GM23338 (cell line): ENCODE data around the gene TRPM2. TPM values are rescaled to one million over a fixed set of nuclear protein-coding genes. Genes with fewer than 3 reads are reported as not detected.

Experiments used
- ATAC-seq: fragments of 200-7000 bp; cut with Tn5 transposase; 3 replicates; pipeline ENCODE4 v1.9.1; 2020
- DNase-seq: peaks from one replicate; pipeline ENCODE4 v3.0.0-alpha.2; 2015; ENCODE audit warnings: low spot score
- H2AFZ ChIP-seq: fragments of 200-600 bp; sonication (generic); 2 replicates; pipeline ENCODE4 v1.8.0; 2016; ENCODE audit warnings: antibody characterized with exemption, mild to moderate bottlenecking, moderate library complexity
- H3F3A ChIP-seq: fragments of 200-600 bp; sonication (generic); replicated peaks from 2 replicates; pipeline ENCODE4 v1.8.0; 2017; ENCODE audit warnings: antibody characterized with exemption, mixed run types, low read depth
- H3K27ac ChIP-seq: fragments of 200-600 bp; sonication (generic); 2 replicates; pipeline ENCODE4 v1.6.1; 2016; ENCODE audit warnings: low read depth
- H3K27me3 ChIP-seq: fragments of 200-600 bp; sonication (generic); 2 replicates; pipeline ENCODE4 v1.8.0; 2016; ENCODE audit warnings: mild to moderate bottlenecking, mixed run types, moderate library complexity; ENCODE audit not compliant: insufficient read depth
- H3K36me3 ChIP-seq: fragments of 200-600 bp; sonication (generic); 2 replicates; pipeline ENCODE4 v1.8.0; 2016; ENCODE audit warnings: mild to moderate bottlenecking; ENCODE audit not compliant: insufficient read depth
- H3K4me1 ChIP-seq: fragments of 200-600 bp; sonication (generic); 2 replicates; pipeline ENCODE4 v1.8.0; 2016; ENCODE audit warnings: mild to moderate bottlenecking, moderate library complexity; ENCODE audit not compliant: insufficient read depth
- H3K4me2 ChIP-seq: fragments of 200-600 bp; sonication (generic); 2 replicates; pipeline ENCODE4 v1.7.1; 2017; ENCODE audit warnings: mixed run types
- H3K4me3 ChIP-seq: fragments of 200-600 bp; sonication (generic); 2 replicates; pipeline ENCODE4 v1.6.1; 2016; ENCODE audit warnings: mixed run types
- H3K79me2 ChIP-seq: fragments of 200-600 bp; sonication (generic); replicated peaks from 2 replicates; pipeline ENCODE4 v1.8.0; 2017; ENCODE audit warnings: mild to moderate bottlenecking; ENCODE audit not compliant: insufficient read depth
- H3K9me2 ChIP-seq: fragments of 200-600 bp; sonication (generic); 2 replicates; pipeline ENCODE4 v1.8.0; 2017; ENCODE audit not compliant: insufficient read depth
- H4K20me1 ChIP-seq: fragments of 200-600 bp; sonication (generic); replicated peaks from 2 replicates; pipeline ENCODE4 v1.8.0; 2017; ENCODE audit warnings: mild to moderate bottlenecking; ENCODE audit not compliant: insufficient read depth
- H3K27ac Mint-ChIP-seq: 2 replicates; pipeline ENCODE4 v1.8.0; 2020; ENCODE audit warnings: inconsistent platforms, mild to moderate bottlenecking, moderate library complexity, mixed read lengths
- H3K27me3 Mint-ChIP-seq: 3 replicates; pipeline ENCODE4 v1.8.0; 2022; ENCODE audit warnings: low read depth, mild to moderate bottlenecking, moderate library complexity, mixed read lengths, inconsistent platforms; ENCODE audit not compliant: insufficient read depth, poor library complexity
- H3K36me3 Mint-ChIP-seq: 3 replicates; pipeline ENCODE4 v1.8.0; 2021; ENCODE audit warnings: low read depth, mild to moderate bottlenecking, inconsistent platforms, moderate library complexity, mixed read lengths
- H3K4me1 Mint-ChIP-seq: 3 replicates; pipeline ENCODE4 v1.8.0; 2020; ENCODE audit warnings: mild to moderate bottlenecking, inconsistent platforms, mixed read lengths
- H3K4me3 Mint-ChIP-seq: 3 replicates; pipeline ENCODE4 v1.8.0; 2021; ENCODE audit warnings: moderate library complexity, mild to moderate bottlenecking, inconsistent platforms, mixed read lengths
- H3K9me3 Mint-ChIP-seq: 3 replicates; pipeline ENCODE4 v1.8.0; 2020; ENCODE audit warnings: moderate library complexity, mild to moderate bottlenecking, inconsistent platforms, mixed read lengths
- CREB1 ChIP-seq: fragments of 250-450 bp; sonication (Bioruptor Pico); IDR thresholded peaks from 2 replicates; pipeline ENCODE4 v1.5.0; 2020; ENCODE audit warnings: low read depth, mild to moderate bottlenecking, moderate library complexity
- EZH2 ChIP-seq: fragments of 200-600 bp; sonication (generic); IDR thresholded peaks from one replicate; pipeline ENCODE4 v1.8.0; 2017; ENCODE audit warnings: antibody characterized with exemption, mild to moderate bottlenecking, low read depth; ENCODE audit not compliant: unreplicated experiment
- POLR2AphosphoS5 ChIP-seq: IDR thresholded peaks from 2 replicates; pipeline ENCODE4 v1.6.1; 2016; ENCODE audit warnings: antibody characterized with exemption, low read depth
- REST ChIP-seq: IDR thresholded peaks from one replicate; pipeline ENCODE4 v1.6.1; 2018; ENCODE audit warnings: antibody characterized with exemption; ENCODE audit not compliant: unreplicated experiment
- ZNF114 ChIP-seq: fragments of 250-450 bp; sonication (Bioruptor Pico); IDR thresholded peaks from 2 replicates; pipeline ENCODE4 v1.5.0; 2020; ENCODE audit warnings: mild to moderate bottlenecking, moderate library complexity
- polyA plus RNA-seq: library from polyadenylated mRNA; unstranded; fragments of >200 nt; fragmentation: Nextera tagmentation; extraction: Ambion mirVana; gene quantifications from 2 replicates; pipeline ENCODE4 v1.2.1, GENCODE V29; 2016
- total RNA-seq: library from RNA; depleted of rRNA; stranded (reverse); fragments of >200 nt; shearing (Covaris generic); gene quantifications from 2 replicates; pipeline ENCODE4 v1.2.3, GENCODE V29; 2014
- TF ChIP-seq, protein P1 (sequence below): IDR thresholded peaks from 2 replicates; pipeline ENCODE4 v1.6.1; 2016; ENCODE audit warnings: antibody characterized with exemption
- TF ChIP-seq, protein P2 (sequence below): fragments of 250-450 bp; sonication (Bioruptor Pico); IDR thresholded peaks from 2 replicates; pipeline ENCODE4 v1.5.0; 2020; ENCODE audit warnings: mild to moderate bottlenecking, moderate library complexity

The TRPM2 gene
- total and polyA plus RNA-seq, 2 experiments from 2014 or later = 0.53 to 0.83 TPM

GRCh38 chr21:44333509-44334328 lies 19.7 kb upstream of the TRPM2 start:
- H3K4me3 Mint-ChIP-seq = no peak overlapping the region
- Histone ChIP-seq H3K79me2 (no peaks in the 10 kb centered on the region), H3K4me3 (no peak overlapping the region), H3F3A (peaks cover 4% of the 10 kb centered on the region; the same call in 1 of the 2 replicates), H2AFZ (no peak overlapping the region), H3K36me3 (no peaks in the 10 kb centered on the region), H3K27ac (no peak overlapping the region), H3K4me1 (no peaks in the 10 kb centered on the region), H3K9me2 (no peaks in the 10 kb centered on the region), H3K27me3 (no peaks in the 10 kb centered on the region), H4K20me1 (no peaks in the 10 kb centered on the region), H3K4me2 (no peak overlapping the region)
- TF ChIP-seq CREB1 (no peak), EZH2 (no peak), ZNF114 (no peak), REST (no peak)
- TF ChIP-seq, protein P1, sequence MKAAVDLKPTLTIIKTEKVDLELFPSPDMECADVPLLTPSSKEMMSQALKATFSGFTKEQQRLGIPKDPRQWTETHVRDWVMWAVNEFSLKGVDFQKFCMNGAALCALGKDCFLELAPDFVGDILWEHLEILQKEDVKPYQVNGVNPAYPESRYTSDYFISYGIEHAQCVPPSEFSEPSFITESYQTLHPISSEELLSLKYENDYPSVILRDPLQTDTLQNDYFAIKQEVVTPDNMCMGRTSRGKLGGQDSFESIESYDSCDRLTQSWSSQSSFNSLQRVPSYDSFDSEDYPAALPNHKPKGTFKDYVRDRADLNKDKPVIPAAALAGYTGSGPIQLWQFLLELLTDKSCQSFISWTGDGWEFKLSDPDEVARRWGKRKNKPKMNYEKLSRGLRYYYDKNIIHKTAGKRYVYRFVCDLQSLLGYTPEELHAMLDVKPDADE = no peak
- no peaks in the 10 kb centered on the region; the same call in 2 of the 3 replicates for H3K36me3 Mint-ChIP-seq
- peaks cover 6% of the 10 kb centered on the region for H3K27me3 Mint-ChIP-seq
- no peak for ATAC-seq
- no peak overlapping the region for H3K27ac Mint-ChIP-seq
- DNase-seq = no peak
- H3K4me1 Mint-ChIP-seq = peaks cover 7% of the 10 kb centered on the region
- H3K9me3 Mint-ChIP-seq = no peaks in the 10 kb centered on the region

GRCh38 chr21:44334329-44335030 lies 18.9 kb upstream of the TRPM2 start:
- no peaks in the 10 kb centered on the region for H3K9me3 Mint-ChIP-seq
- H3K27ac ChIP-seq = no peak overlapping the region
- H3K4me3 Mint-ChIP-seq = no peak overlapping the region
- no peaks in the 10 kb centered on the region for H4K20me1 ChIP-seq
- ATAC-seq = no peak
- DNase-seq = no peak
- peaks cover 8% of the 10 kb centered on the region for H3K4me1 Mint-ChIP-seq
- no peak overlapping the region for H2AFZ ChIP-seq
- no peaks in the 10 kb centered on the region for H3K36me3 ChIP-seq
- H3K27ac Mint-ChIP-seq = no peak overlapping the region
- H3K27me3 Mint-ChIP-seq = peaks cover 6% of the 10 kb centered on the region
- no peaks in the 10 kb centered on the region for H3K4me1 ChIP-seq
- peaks cover 5% of the 10 kb centered on the region; the same call in 1 of the 2 replicates for H3F3A ChIP-seq
- H3K36me3 Mint-ChIP-seq = no peaks in the 10 kb centered on the region; the same call in 2 of the 3 replicates
- no peaks in the 10 kb centered on the region for H3K27me3 ChIP-seq
- H3K79me2 ChIP-seq = no peaks in the 10 kb centered on the region
- H3K4me2 ChIP-seq = no peak overlapping the region
- no peaks in the 10 kb centered on the region for H3K9me2 ChIP-seq
- H3K4me3 ChIP-seq = no peak overlapping the region
- no peak for TF ChIP-seq POLR2AphosphoS5
- TF ChIP-seq, protein P2, sequence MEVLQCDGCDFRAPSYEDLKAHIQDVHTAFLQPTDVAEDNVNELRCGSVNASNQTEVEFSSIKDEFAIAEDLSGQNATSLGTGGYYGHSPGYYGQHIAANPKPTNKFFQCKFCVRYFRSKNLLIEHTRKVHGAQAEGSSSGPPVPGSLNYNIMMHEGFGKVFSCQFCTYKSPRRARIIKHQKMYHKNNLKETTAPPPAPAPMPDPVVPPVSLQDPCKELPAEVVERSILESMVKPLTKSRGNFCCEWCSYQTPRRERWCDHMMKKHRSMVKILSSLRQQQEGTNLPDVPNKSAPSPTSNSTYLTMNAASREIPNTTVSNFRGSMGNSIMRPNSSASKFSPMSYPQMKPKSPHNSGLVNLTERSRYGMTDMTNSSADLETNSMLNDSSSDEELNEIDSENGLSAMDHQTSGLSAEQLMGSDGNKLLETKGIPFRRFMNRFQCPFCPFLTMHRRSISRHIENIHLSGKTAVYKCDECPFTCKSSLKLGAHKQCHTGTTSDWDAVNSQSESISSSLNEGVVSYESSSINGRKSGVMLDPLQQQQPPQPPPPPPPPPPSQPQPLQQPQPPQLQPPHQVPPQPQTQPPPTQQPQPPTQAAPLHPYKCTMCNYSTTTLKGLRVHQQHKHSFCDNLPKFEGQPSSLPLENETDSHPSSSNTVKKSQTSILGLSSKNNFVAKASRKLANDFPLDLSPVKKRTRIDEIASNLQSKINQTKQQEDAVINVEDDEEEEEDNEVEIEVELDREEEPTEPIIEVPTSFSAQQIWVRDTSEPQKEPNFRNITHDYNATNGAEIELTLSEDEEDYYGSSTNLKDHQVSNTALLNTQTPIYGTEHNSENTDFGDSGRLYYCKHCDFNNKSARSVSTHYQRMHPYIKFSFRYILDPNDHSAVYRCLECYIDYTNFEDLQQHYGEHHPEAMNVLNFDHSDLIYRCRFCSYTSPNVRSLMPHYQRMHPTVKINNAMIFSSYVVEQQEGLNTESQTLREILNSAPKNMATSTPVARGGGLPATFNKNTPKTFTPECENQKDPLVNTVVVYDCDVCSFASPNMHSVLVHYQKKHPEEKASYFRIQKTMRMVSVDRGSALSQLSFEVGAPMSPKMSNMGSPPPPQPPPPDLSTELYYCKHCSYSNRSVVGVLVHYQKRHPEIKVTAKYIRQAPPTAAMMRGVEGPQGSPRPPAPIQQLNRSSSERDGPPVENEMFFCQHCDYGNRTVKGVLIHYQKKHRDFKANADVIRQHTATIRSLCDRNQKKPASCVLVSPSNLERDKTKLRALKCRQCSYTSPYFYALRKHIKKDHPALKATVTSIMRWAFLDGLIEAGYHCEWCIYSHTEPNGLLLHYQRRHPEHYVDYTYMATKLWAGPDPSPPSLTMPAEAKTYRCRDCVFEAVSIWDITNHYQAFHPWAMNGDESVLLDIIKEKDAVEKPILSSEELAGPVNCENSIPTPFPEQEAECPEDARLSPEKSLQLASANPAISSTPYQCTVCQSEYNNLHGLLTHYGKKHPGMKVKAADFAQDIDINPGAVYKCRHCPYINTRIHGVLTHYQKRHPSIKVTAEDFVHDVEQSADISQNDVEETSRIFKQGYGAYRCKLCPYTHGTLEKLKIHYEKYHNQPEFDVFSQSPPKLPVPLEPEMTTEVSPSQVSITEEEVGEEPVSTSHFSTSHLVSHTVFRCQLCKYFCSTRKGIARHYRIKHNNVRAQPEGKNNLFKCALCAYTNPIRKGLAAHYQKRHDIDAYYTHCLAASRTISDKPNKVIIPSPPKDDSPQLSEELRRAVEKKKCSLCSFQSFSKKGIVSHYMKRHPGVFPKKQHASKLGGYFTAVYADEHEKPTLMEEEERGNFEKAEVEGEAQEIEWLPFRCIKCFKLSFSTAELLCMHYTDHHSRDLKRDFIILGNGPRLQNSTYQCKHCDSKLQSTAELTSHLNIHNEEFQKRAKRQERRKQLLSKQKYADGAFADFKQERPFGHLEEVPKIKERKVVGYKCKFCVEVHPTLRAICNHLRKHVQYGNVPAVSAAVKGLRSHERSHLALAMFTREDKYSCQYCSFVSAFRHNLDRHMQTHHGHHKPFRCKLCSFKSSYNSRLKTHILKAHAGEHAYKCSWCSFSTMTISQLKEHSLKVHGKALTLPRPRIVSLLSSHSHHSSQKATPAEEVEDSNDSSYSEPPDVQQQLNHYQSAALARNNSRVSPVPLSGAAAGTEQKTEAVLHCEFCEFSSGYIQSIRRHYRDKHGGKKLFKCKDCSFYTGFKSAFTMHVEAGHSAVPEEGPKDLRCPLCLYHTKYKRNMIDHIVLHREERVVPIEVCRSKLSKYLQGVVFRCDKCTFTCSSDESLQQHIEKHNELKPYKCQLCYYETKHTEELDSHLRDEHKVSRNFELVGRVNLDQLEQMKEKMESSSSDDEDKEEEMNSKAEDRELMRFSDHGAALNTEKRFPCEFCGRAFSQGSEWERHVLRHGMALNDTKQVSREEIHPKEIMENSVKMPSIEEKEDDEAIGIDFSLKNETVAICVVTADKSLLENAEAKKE (CRISPR knock-in tag) = no peak
- TF ChIP-seq CREB1 = no peak
- TF ChIP-seq, protein P1 = no peak
